ENCODE data around the gene PCBP3. TPM values are rescaled to one million over a fixed set of nuclear protein-coding genes. Genes with fewer than 3 reads are reported as not detected.
"Not testable (repeated sequence)": the region's sequence is repeated elsewhere in the genome, so short reads cannot be mapped to it uniquely, and the experiment has no call there.

The PCBP3 gene
- total RNA-seq, 4 donors from 2014 or later, result 0.77 to 8.6 (median 3.2) TPM; not detected in 1

- peak overlapping the region in 1 of 2 donors; percentile 66 for H3K27ac ChIP-seq
- H3K36me3 ChIP-seq, result no peaks in the 10 kb centered on the region
- H3K4me3 ChIP-seq, result peak overlapping the region; percentile 7 to 14
- DNase-seq, result peak; percentile 56 to 73
- peaks cover 5 to 20% of the 10 kb centered on the region in 2 donors for H3K4me1 ChIP-seq
- no peaks in the 10 kb centered on the region for H3K27me3 ChIP-seq
- intact Hi-C loops (cut with DNase I; ENCODE audit: low total_unique reads), result no loop called here
- TF ChIP-seq CTCF (IDR thresholded peaks at IDR 0.05) (no peak), POLR2A (IDR thresholded peaks at IDR 0.05) (no peak)
- no peaks in the 10 kb centered on the region for H3K9me3 ChIP-seq
Observed at GRCh38 chr21:45949928-45950739, 306.6 kb downstream of the PCBP3 start.

GRCh38 chr21:45950740-45951515, 307.4 kb downstream of the PCBP3 start:
- H3K9me3 ChIP-seq, result no peaks in the 10 kb centered on the region
- H3K36me3 ChIP-seq, result no peaks in the 10 kb centered on the region
- peak overlapping the region; percentile 48 to 66 for H3K27ac ChIP-seq
- intact Hi-C loops (cut with DNase I; ENCODE audit: low total_unique reads), result no loop called here
- peak overlapping the region in 1 of 2 donors; percentile 7 for H3K4me3 ChIP-seq
- no peak for TF ChIP-seq CTCF (IDR thresholded peaks at IDR 0.05)
- TF ChIP-seq POLR2A (IDR thresholded peaks at IDR 0.05), result peak in 1 of 2 donors; percentile 15
- no peaks in the 10 kb centered on the region for H3K27me3 ChIP-seq
- peak; percentile 82 to 86 for DNase-seq
- H3K4me1 ChIP-seq, result peaks cover 5 to 20% of the 10 kb centered on the region in 2 donors

DNA sequence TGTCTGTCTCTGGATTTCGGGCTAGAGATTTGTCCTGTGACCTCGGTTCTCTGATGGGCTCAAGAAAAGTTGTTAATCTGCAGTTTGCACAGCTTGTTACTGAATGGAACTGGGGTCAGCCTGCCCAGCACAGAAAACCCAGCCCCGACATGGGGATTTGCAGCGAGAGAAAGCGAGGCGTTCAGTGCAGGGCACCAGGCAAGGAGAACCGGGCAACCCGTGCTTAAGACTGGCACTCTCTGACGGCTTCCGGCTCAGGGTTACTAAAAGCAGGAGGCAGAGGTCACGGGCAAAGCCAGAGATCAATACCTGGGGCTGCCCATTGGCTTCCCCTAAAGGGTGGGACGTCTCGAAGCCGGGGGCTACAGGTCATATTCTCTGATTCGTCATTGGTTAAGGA, 308.2 kb downstream of the PCBP3 start:
- Histone ChIP-seq H3K4me1 (peaks cover 5 to 20% of the 10 kb centered on the region in 2 donors), H3K27ac (peak overlapping the region; percentile 48 to 66), H3K4me3 (no peak overlapping the region), H3K36me3 (no peaks in the 10 kb centered on the region), H3K9me3 (no peaks in the 10 kb centered on the region), H3K27me3 (no peaks in the 10 kb centered on the region)
- intact Hi-C loops (cut with DNase I; ENCODE audit: low total_unique reads), result no loop called here
- DNase-seq, result no peak
- TF ChIP-seq CTCF (IDR thresholded peaks at IDR 0.05) (no peak), POLR2A (IDR thresholded peaks at IDR 0.05) (no peak)

GRCh38 chr21:45952527-45952926, 309.0 kb downstream of the PCBP3 start:
- Histone ChIP-seq H3K27ac (peak overlapping the region in 1 of 2 donors; percentile 82), H3K4me1 (peaks cover 5 to 20% of the 10 kb centered on the region in 2 donors)
- H3K9me3 ChIP-seq; H3K4me3 ChIP-seq; H3K27me3 ChIP-seq; intact Hi-C loops (cut with DNase I; ENCODE audit: low total_unique reads); DNase-seq; H3K36me3 ChIP-seq: not testable (repeated sequence)

DNA sequence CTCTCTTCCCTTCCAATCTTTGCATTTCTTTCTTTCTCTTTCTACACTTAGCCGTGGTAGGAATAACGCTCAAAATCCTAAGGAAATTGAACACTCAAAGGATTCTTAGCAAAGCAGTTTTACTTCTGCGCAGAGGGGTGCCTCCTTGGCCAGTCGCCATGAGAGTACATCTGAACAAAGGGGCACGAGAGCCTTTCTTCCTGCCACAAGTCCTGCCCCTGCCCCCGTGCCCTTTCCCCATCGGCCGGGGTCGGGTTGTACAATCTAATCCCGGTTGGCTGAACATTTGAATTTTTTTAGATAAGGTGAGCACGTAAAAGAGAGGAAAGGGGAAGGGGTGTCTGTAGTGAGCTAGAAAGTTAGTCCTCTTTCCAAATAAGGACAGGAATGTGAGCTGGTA, 309.4 kb downstream of the PCBP3 start:
- no peaks in the 10 kb centered on the region for H3K36me3 ChIP-seq
- H3K27me3 ChIP-seq, result no peaks in the 10 kb centered on the region
- DNase-seq, result no peak
- peak overlapping the region; percentile 82 to 84 for H3K27ac ChIP-seq
- TF ChIP-seq CTCF (IDR thresholded peaks at IDR 0.05) (no peak), POLR2A (IDR thresholded peaks at IDR 0.05) (no peak)
- H3K4me3 ChIP-seq, result no peak overlapping the region
- no peaks in the 10 kb centered on the region for H3K9me3 ChIP-seq
- H3K4me1 ChIP-seq, result peaks cover 5 to 20% of the 10 kb centered on the region in 2 donors
- intact Hi-C loops (cut with DNase I; ENCODE audit: low total_unique reads), result no loop called here
